ENCODE data around the gene NUDC.

The NUDC gene

GRCh38 chr1:26941311-26941710, 19.8 kb downstream of the NUDC start:
- Histone ChIP-seq H3K79me2 (ENCODE audit: insufficient read depth, low read length) (peaks cover 22% of the 10 kb centered on the region; the same call in 1 of the 2 replicates), H3K9ac (ENCODE audit: low read depth, low read length, poor library complexity, severe bottlenecking) (no peak overlapping the region)
- no peak for TF ChIP-seq CTCF (conservative IDR thresholded peaks at IDR 0.05; ENCODE audit: low read length)
- TF ChIP-seq EZH2phosphoT487 (IDR thresholded peaks at IDR 0.05; ENCODE audit: borderline replicate concordance), result no peak

GRCh38 chr1:26942656-26943055, 21.1 kb downstream of the NUDC start:
- no peak overlapping the region for H3K4me3 ChIP-seq (ENCODE audit: low read length, poor library complexity, severe bottlenecking)
- H3K27me3 ChIP-seq (ENCODE audit: insufficient read depth, low read length, poor library complexity, severe bottlenecking), result no peaks in the 10 kb centered on the region
- H3K4me1 ChIP-seq (ENCODE audit: insufficient read depth, low read length, poor library complexity, severe bottlenecking), result no peaks in the 10 kb centered on the region
- no peak overlapping the region for H3K4me2 ChIP-seq (ENCODE audit: low read depth, low read length, poor library complexity, severe bottlenecking)
- no peaks in the 10 kb centered on the region for H3F3A ChIP-seq (ENCODE audit: low read depth)
- peaks cover 61% of the 10 kb centered on the region; the same call in 1 of the 2 replicates for H3K36me3 ChIP-seq (ENCODE audit: insufficient read depth, low read length)
- no peak overlapping the region for H3K9ac ChIP-seq (ENCODE audit: low read depth, low read length, poor library complexity, severe bottlenecking)
- H3K9me3 ChIP-seq (ENCODE audit: insufficient read depth, low read depth, low read length), result no peaks in the 10 kb centered on the region
- H2AFZ ChIP-seq (ENCODE audit: low read length), result no peak overlapping the region
- peaks cover 5% of the 10 kb centered on the region for H4K20me1 ChIP-seq (ENCODE audit: insufficient read depth, low read length, poor library complexity, severe bottlenecking)
- no peak for TF ChIP-seq EZH2phosphoT487 (IDR thresholded peaks at IDR 0.05; ENCODE audit: borderline replicate concordance)
- no peak for TF ChIP-seq CTCF (conservative IDR thresholded peaks at IDR 0.05; ENCODE audit: low read length)
- peaks cover 15% of the 10 kb centered on the region; the same call in 1 of the 2 replicates for H3K79me2 ChIP-seq (ENCODE audit: insufficient read depth, low read length)
- no peaks in the 10 kb centered on the region for H3K9me2 ChIP-seq (replicated peaks; ENCODE audit: low read depth, low read length)

More at GRCh38 chr1:26941311-26941710, 19.8 kb downstream of the NUDC start:
- no peak overlapping the region for H2AFZ ChIP-seq (ENCODE audit: low read length)
- no peaks in the 10 kb centered on the region for H3K27me3 ChIP-seq (ENCODE audit: insufficient read depth, low read length, poor library complexity, severe bottlenecking)
- no peaks in the 10 kb centered on the region for H3K9me3 ChIP-seq (ENCODE audit: insufficient read depth, low read depth, low read length)
- H4K20me1 ChIP-seq (ENCODE audit: insufficient read depth, low read length, poor library complexity, severe bottlenecking), result peaks cover 10% of the 10 kb centered on the region
- H3K4me3 ChIP-seq (ENCODE audit: low read length, poor library complexity, severe bottlenecking), result no peak overlapping the region
- no peak overlapping the region for H3K4me2 ChIP-seq (ENCODE audit: low read depth, low read length, poor library complexity, severe bottlenecking)
- H3K9me2 ChIP-seq (replicated peaks; ENCODE audit: low read depth, low read length), result no peaks in the 10 kb centered on the region
- no peaks in the 10 kb centered on the region for H3K4me1 ChIP-seq (ENCODE audit: insufficient read depth, low read length, poor library complexity, severe bottlenecking)
- H3F3A ChIP-seq (ENCODE audit: low read depth), result no peaks in the 10 kb centered on the region
- peaks cover 60% of the 10 kb centered on the region; the same call in 1 of the 2 replicates for H3K36me3 ChIP-seq (ENCODE audit: insufficient read depth, low read length)

- Histone ChIP-seq H3K4me3 (ENCODE audit: low read length, poor library complexity, severe bottlenecking) (no peak overlapping the region), H3F3A (ENCODE audit: low read depth) (no peaks in the 10 kb centered on the region), H3K36me3 (ENCODE audit: insufficient read depth, low read length) (peaks cover 56% of the 10 kb centered on the region; the same call in 1 of the 2 replicates), H3K27me3 (ENCODE audit: insufficient read depth, low read length, poor library complexity, severe bottlenecking) (no peaks in the 10 kb centered on the region), H3K4me1 (ENCODE audit: insufficient read depth, low read length, poor library complexity, severe bottlenecking) (no peaks in the 10 kb centered on the region), H3K4me2 (ENCODE audit: low read depth, low read length, poor library complexity, severe bottlenecking) (no peak overlapping the region), H2AFZ (ENCODE audit: low read length) (no peak overlapping the region), H3K9ac (ENCODE audit: low read depth, low read length, poor library complexity, severe bottlenecking) (no peak overlapping the region), H3K79me2 (ENCODE audit: insufficient read depth, low read length) (no peaks in the 10 kb centered on the region), H4K20me1 (ENCODE audit: insufficient read depth, low read length, poor library complexity, severe bottlenecking) (no peaks in the 10 kb centered on the region), H3K9me3 (ENCODE audit: insufficient read depth, low read depth, low read length) (no peaks in the 10 kb centered on the region), H3K9me2 (replicated peaks; ENCODE audit: low read depth, low read length) (no peaks in the 10 kb centered on the region)
- TF ChIP-seq EZH2phosphoT487 (IDR thresholded peaks at IDR 0.05; ENCODE audit: borderline replicate concordance) (no peak), CTCF (conservative IDR thresholded peaks at IDR 0.05; ENCODE audit: low read length) (no peak)
These were observed 23.6 kb downstream of the NUDC start for GRCh38 chr1:26945138-26945537.
